Activated T-helper 1 cell treated with anti-CD3 and anti-CD28 coated beads, Interleukin-2, amount 50 U/mL, for 16 hours (primary cell): Measurements from ENCODE around the gene TTC27.

Source experiments
- DNase-seq, 2 donors: peaks; one replicate each; pipeline ENCODE4 v3.0.0-alpha.2; 2020; ENCODE audit warnings: low read depth in 1 of 2, low spot score in 1 of 2

Gene TTC27

DNA sequence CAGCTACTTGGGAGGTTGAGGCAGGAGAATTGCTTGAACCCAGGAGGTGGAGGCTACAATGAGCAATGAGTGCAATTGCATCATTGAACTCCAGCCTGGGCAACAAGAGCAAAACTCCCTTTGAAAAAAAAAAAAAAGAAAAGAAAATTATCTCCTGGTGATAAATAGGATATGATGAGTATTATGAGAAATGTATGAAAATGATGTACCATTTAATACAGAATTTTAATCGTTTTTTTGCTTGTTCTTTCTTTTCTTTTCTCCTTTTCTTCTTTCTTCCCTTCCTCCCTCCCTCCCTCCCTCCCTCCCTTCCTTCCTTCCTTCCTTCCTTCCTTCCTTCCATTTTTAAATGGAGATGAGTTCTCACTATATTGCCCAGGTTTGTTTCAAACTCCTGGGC is 40.4 kb downstream of the TTC27 start:
- no peak for DNase-seq

DNA sequence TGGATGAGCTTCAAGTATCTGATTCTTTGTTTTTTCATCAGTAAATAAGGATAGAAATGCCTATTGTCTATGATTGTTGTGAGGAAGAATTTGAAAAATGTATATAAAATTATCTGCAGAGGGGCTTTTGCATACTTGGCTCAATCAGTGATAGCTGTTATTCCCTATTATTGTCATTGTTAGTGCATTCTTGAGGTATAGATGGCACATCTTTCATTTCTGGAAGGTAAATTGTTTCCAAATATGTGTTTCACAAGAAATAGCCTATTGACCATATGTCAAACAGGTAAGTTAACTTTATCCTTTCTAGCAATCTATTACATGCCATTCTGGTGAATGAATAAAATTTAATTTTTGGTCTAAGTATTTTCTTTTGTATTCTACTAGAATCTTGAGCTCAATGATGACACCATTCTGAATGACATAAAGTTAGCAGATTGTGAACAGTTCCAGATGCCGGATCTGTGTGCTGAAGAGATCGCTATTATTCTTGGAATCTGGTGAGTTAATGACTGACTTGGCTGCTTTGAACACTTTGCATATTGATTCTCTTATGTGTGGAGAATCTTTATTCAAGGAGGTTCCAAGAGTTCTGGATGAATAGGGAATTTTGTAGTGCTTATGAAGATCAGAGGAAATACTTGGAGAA is 44.2 kb downstream of the TTC27 start:
- no peak for DNase-seq

DNA sequence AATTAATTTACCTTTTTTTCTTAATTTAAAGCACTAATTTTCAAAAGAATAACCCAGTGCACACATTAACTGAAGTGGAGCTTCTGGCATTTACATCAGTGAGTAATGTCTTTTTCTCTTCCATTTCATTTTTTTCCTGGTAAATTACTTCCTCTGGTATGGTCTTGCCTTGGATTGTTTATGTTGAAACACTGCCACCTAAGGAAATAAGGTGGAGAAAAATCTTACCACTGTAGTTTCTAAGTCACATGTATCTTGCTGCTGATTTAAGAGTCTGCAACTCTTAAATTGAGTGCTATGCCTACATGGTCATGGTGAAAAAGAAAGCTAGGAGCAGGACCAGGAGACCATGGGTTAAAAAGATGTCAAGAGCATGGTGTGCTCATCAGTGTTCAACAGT is 51.0 kb downstream of the TTC27 start:
- no peak for DNase-seq

DNA sequence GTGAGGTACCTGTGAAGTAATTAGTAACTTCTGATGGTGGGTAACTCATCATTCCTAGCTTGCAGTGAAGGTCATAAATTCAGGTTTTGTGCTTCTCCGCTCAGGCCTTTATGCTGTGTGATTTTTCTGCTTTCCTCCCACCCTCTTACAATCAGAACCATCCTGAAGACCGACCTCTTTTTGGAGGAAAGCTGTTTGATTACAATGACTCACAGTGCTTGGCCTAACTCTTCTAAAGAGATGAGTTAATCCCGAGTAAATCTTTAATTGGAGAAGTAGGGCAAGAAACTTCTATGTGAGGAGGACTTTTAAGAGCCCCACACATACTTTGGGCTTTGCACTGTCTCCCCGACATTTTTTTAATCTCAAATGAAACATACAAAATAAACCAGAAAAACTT is 53.1 kb downstream of the TTC27 start:
- no peak for DNase-seq

DNA sequence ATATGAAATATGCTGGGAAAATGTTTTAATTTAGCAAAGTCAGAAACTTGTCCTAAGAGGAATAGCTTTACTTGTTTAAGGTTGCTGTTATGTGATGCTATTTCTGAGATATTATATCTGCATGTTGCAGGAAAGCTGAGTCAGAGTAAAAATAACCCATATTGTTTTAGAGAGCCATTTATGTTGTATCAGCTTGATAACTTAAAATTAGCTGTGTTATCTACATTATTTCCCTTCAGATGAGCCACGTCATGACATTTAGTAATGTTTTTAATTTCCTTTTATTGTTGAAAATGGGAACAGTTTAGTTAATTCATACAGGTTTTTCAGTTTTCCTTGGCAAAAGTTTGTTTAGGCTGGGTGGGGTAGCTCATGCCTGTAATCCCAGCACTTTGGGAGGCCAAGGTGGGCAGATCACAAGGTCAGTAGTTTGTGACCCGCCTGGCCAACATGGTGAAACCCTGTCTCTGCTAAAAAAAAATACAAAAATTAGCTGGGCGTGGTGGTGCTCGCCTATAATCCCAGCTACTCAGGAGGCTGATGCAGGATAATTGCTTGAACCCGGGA is 55.8 kb downstream of the TTC27 start:
- no peak for DNase-seq

DNA sequence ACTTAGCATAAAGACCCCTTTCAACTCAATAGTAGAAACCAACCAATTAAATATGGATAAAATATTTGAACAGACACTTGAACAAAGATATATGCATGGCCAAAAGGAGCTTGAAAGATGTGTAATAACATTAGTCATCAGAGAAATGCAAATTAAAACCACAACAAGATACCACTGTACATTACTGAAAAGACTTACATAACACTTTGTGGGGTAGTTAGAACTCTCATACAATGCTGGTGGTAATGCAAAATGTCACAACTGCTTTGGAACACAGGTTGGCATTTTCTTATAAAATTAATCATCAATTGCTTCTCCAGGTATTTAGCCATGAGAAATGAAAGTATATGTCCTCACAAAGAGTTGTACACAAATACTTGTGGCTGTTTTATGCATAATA is 60.7 kb downstream of the TTC27 start:
- no peak for DNase-seq

GRCh38 chr2:32691678-32692077 is 63.8 kb downstream of the TTC27 start:
- DNase-seq, result no peak

GRCh38 chr2:32696439-32696838 is 68.6 kb downstream of the TTC27 start:
- DNase-seq, result no peak

DNA sequence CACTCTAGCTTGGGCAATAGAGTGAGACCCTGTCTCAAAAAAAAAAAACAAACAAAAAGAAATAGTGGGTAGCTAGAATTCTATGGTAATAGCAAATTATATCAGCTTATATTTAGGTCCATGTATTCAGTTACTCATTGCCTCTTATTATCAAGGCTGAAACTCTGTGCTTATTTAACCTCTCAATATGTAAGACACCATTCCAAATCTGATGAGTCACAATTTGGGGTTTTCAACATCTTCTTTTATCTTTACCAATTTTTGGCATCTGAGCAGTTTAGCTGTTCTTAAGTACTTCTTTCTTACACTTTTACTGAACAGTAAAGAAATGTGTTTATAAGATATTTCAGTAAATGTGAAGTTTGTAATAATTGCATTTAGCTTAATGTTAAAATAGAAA is 69.3 kb downstream of the TTC27 start:
- no peak for DNase-seq

- DNase-seq, result no peak
Measured at GRCh38 chr2:32699151-32699550, 71.3 kb downstream of the TTC27 start.

DNA sequence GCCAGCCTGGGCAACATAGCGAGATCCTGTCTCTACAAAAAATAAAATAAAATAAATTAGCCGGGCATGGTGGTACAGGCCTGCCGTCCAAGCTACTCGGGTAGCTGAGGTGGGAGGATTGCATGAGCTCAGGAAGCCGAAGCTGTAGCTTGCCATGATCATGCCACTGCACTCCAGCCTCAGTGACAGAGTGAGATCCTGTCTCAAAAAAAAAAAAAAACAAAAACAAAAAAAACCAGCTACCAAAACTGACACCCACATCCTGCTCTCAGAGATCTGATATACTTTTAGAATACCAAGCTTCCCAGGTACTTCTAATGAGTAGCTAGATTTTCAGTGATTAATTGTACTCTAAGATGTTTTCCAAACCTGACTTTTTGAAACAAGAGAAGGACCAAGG is 74.0 kb downstream of the TTC27 start:
- no peak for DNase-seq

DNA sequence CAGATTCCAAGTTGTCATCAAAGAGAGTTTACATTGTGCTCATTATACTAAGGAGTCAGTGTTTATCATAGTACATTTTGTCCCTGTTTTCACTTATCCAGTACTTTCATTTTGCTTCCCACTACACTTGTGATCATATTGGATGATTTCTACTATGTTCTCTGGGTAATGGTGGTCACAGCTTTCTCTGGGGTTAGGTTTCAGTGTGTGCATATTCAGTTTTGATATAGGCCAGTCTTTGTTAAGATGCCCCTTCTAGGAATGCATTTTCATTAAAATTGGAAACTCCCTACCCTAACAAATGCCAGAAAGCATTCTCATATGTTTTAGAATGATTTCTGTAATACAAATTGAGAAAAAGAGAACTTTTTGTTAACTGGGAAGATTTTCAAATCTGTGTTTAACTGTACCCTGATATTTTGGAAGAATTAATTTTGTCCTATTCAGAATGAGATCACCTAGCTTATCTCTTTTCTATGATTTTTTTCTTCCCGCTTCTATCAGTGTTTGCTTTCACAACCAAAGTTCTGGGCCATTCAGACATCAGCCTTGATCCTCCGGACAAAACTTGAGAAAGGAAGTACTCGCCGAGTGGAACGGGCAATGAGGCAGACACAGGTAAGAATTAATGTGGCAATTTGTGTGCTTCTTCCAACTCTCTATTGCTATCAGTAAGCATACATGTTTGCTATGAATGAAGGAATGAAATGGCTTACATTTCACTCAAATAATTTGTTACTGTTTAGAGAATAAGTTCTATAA is 74.6 kb downstream of the TTC27 start:
- no peak for DNase-seq

DNA sequence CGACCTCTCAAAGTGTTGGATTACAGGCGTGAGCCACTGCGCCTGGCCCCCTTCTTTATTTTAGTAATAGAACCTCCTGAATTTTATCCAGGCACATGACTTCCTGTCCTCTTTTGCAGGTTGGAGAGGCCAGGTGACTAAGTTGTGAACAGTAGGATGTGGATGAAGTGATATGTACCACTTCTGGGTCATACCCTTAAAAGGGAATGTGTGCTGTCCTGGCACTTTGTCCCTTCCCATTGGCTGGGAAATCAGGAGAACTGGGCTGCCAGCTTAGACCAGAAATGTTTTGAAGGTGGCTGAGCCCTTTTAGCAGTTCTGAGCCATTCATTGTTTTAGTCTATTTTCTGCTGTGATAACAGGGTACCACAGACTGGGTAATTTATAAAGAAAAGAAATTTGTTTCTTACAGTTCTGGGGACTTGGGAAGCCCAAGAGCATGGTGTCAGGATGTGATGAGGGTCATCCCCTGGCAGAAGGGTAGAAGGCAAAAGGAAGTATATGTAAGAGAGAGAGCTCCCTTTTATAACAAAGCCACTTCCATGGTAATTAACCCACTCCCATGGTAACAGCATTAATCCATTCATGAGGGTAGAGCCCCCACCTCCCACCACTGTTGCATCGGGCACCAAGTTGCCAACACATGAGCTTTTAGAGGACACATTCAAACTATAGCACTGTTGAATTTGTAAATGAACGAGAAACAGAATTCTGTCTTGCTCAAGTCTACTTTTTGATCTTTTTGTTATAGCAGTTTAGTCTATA is 79.1 kb downstream of the TTC27 start:
- no peak for DNase-seq

DNA sequence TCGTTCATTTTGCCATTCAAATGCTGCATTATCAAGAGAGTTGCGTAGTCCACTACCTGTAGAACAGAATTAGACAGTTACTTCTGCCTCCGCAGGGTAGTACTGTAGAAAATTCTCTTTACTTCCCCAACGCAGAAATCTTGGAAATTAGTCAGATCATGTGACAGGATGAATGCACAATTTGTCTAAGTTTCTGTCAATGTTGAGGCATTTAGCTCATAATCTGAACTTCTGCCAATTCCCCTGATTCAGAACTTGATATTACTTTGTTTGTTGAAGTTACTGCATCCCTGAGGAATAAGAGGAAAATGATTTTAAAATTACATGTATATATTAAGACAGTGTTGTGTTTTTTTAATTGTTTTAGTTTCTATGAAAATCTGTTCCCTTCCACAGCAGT is 83.4 kb downstream of the TTC27 start:
- DNase-seq, result no peak

GRCh38 chr2:32711908-32712501 is 84.2 kb downstream of the TTC27 start:
- no peak for DNase-seq

- no peak for DNase-seq
Measured at GRCh38 chr2:32712870-32713269, 85.0 kb downstream of the TTC27 start.

GRCh38 chr2:32714521-32714920 is 86.7 kb downstream of the TTC27 start:
- no peak for DNase-seq

DNA sequence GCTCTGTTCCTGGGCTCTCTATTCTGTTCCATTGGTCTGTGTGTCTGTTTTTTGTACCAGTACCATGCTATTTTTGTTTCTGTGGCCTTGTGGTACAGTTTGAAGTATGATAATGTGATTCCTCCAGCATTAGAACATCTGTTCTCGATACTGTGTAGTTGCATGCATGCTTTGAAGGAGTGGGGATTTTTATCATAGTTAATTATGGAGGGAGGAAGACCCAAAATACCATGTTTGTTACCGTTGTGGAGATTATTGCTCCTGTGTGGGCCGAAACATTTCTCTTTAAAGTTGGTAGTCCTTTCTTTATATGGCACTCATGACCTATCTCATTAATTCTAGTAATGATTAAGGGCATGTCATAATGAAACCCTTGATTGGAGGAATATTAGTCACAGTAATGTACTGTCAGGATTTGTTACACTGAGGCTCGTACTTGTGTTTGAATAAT is 87.6 kb downstream of the TTC27 start:
- no peak for DNase-seq

- DNase-seq, result no peak
Measured at GRCh38 chr2:32715981-32716380, 88.1 kb downstream of the TTC27 start.

DNA sequence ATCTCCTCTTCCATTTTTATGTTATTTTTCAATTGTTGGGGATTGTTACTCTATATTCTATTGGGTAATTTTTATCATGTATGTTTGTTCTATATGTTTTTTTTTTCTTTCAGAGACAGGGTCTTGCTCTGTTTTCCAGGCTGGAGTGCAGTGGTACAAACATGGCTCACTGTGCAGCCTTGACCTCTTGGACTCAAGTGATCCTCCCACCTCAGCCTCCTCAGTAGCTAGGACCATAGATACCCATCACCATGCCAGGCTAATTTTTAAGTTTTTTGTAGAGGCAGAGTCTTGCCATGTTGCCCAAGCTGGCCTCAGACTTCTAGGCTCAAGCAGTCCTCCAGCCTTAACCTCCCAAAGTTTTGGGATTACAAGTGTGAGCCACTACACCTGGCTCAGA is 88.7 kb downstream of the TTC27 start:
- DNase-seq, result no peak

- no peak for DNase-seq
Measured at GRCh38 chr2:32718752-32719151, 90.9 kb downstream of the TTC27 start.
